Adrenal gland (tissue), 12 donors: ENCODE measurements around the gene UBALD2. TPM values are rescaled to one million over a fixed set of nuclear protein-coding genes. Genes with fewer than 3 reads are reported as not detected.

ENCODE experiments used
- DNase-seq, 7 donors: peaks; one replicate each; pipeline ENCODE4 v3.0.0-alpha.2; 2019 to 2020
- H3K27ac ChIP-seq, 5 donors: fragments of 200-600 bp; sonication (generic) in 4 of 5; 1 replicate in 3 of 5; 2 replicates in 2 of 5; pipeline versions ENCODE4 v1.5.1 to v1.8.0; 2016 to 2020; ENCODE audit warnings: mild to moderate bottlenecking in 1 of 5
- H3K27me3 ChIP-seq: fragments of 200-600 bp; 2 replicates; pipeline ENCODE4 v1.8.0; 2021
- H3K36me3 ChIP-seq, 2 donors: fragments of 200-600 bp; replicated peaks in 1 of 2; 1 replicate in 1 of 2; 2 replicates in 1 of 2; pipeline versions ENCODE4 v1.5.1 to v1.8.0; 2018 to 2022
- H3K4me1 ChIP-seq, 2 donors: fragments of 200-600 bp; replicated peaks in 1 of 2; 1 replicate in 1 of 2; 2 replicates in 1 of 2; pipeline versions ENCODE4 v1.5.1 to v1.8.0; 2018 to 2021
- H3K4me3 ChIP-seq, 4 donors: fragments of 200-600 bp; sonication (generic) in 3 of 4; one replicate each; pipeline ENCODE4 v1.5.1; 2016 to 2018
- H3K9me3 ChIP-seq, 3 donors: fragments of 200-600 bp; sonication (generic) in 1 of 3; replicated peaks in 1 of 3; 1 replicate in 2 of 3; 2 replicates in 1 of 3; pipeline versions ENCODE4 v1.5.1 to v1.8.0; 2016 to 2021
- POLR2A ChIP-seq, 2 donors: fragments of 450-650 bp; IDR thresholded peaks; one replicate each; pipeline ENCODE4 v1.6.1; 2017; ENCODE audit warnings: antibody characterized with exemption in 2 of 2, mild to moderate bottlenecking in 2 of 2, moderate library complexity in 1 of 2
- WGBS, 4 donors: extraction: QIAGEN DNeasy Blood & Tissue Kit in 2 of 4; methylation state at CpG; one replicate each; pipeline versions ENCODE4 v1.1.5 to v1.1.7; 2013 to 2017; 5-methylcytosine and 5-hydroxymethylcytosine counted together
- intact Hi-C, 2 donors: fragments of 100-400 bp; cut with DNase I; formaldehyde crosslinking; loops; one replicate each; pipeline versions ENCODE4 v1.14.1 to v1.15.0; 2022 to 2023
- polyA plus RNA-seq, 3 donors: library from polyadenylated mRNA; stranded (reverse); fragments of 200-250 nt in 2 of 3; fragments of 350-450 nt in 1 of 3; fragmentation: Illumina TruSeq in 1 of 3; extraction: RNeasy Lipid Tissue Mini Kit (QIAGEN cat#74804) in 1 of 3; gene quantifications; one replicate each; pipeline ENCODE4 v1.2.3, GENCODE V29; 2013 to 2014
- total RNA-seq, 9 donors: library from RNA; depleted of rRNA in 4 of 9; stranded (reverse); fragments of >200 nt in 4 of 9; fragments of 120-200 nt in 1 of 9; fragmentation: NEBNext Ultra II Directional in 1 of 9; extraction: Animal tissue kit (Norgen Biotek cat#: 25700) in 1 of 9; gene quantifications; one replicate each; pipeline versions ENCODE4 v1.1.0 to v1.2.4, GENCODE V29; 2013 to 2023
- TF ChIP-seq, protein P1 (sequence below), 6 experiments: fragments of 450-650 bp in 4 of 6; fragments of 200-600 bp in 2 of 6; sonication (generic) in 1 of 6; IDR thresholded peaks; 1 replicate in 5 of 6; 2 replicates in 1 of 6; pipeline versions ENCODE4 v1.5.1 to v1.8.0; 2016 to 2021; ENCODE audit warnings: antibody characterized with exemption in 6 of 6, mild to moderate bottlenecking in 2 of 6, moderate library complexity in 1 of 6
- donor health status: healthy with polysubstance abuse.
- donor health status: Bipolar disorder and iron deficiency.
- donor health status: DM: yes; HTN: yes; CAD: no.
- donor health status: DM: no; HTN: no; CAD: no.
- donor health status: DM: no; HTN: no; CAD: no.
- donor health status: DM: yes; HTN: yes; CAD: no.

Gene UBALD2
- total and polyA plus RNA-seq, 12 donors: 5.2 to 71.2 (median 14.3) TPM

DNA sequence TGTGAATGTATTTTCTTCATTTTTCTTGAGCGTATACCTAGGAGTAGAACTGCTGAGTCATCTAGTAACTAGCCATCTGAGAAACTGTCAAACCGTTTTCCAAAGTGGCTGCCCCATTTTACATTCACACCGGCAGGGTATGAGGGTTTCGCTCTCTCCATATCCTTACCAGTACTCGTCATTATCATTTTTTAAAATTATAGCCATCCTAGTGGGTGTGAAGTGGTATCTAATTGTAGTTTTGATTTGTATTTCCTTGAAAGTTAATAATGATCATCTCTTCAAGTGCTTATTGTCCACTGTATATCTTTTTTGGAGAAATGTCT, 30.8 kb upstream of the UBALD2 start:
- no peak overlapping the region for H3K4me3 ChIP-seq
- H3K27ac ChIP-seq: no peak overlapping the region
- H3K9me3 ChIP-seq: no peaks in the 10 kb centered on the region
- DNase-seq: peak in 1 of 7 donors; percentile 20
- no peak for TF ChIP-seq POLR2A (IDR thresholded peaks at IDR 0.05)
- TF ChIP-seq, protein P1, sequence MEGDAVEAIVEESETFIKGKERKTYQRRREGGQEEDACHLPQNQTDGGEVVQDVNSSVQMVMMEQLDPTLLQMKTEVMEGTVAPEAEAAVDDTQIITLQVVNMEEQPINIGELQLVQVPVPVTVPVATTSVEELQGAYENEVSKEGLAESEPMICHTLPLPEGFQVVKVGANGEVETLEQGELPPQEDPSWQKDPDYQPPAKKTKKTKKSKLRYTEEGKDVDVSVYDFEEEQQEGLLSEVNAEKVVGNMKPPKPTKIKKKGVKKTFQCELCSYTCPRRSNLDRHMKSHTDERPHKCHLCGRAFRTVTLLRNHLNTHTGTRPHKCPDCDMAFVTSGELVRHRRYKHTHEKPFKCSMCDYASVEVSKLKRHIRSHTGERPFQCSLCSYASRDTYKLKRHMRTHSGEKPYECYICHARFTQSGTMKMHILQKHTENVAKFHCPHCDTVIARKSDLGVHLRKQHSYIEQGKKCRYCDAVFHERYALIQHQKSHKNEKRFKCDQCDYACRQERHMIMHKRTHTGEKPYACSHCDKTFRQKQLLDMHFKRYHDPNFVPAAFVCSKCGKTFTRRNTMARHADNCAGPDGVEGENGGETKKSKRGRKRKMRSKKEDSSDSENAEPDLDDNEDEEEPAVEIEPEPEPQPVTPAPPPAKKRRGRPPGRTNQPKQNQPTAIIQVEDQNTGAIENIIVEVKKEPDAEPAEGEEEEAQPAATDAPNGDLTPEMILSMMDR (IDR thresholded peaks at IDR 0.05): no peak
- H3K4me1 ChIP-seq: no peaks in the 10 kb centered on the region
- intact Hi-C loops: no loop called here
- no peaks in the 10 kb centered on the region for H3K27me3 ChIP-seq
- WGBS, 4 donors: 79 to 86% (median 83%) methylated on average over 5 of the region's 5 CpGs
- H3K36me3 ChIP-seq: no peaks in the 10 kb centered on the region

DNA sequence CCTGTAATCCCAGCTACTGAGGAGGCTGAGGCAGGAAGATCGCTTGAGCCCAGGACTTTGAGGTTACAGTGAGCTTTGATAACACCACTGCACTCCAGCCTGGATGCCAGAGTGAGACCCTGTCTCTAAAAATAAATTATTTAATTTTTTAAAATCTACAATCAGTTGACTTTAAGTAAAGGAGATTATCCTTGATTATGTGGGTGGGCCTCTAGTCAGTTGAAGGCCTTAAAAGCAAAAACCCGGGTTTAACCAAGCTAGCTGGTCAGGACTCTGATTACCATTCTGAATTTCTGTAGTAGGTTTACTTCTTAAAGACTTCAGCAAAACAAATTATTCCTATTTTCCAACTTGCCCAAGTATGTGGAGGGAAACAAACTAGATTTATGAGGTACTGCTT, 29.3 kb upstream of the UBALD2 start:
- Histone ChIP-seq H3K27ac (no peak overlapping the region), H3K36me3 (no peaks in the 10 kb centered on the region), H3K27me3 (no peaks in the 10 kb centered on the region), H3K4me1 (peaks cover 6 to 7% of the 10 kb centered on the region in 2 donors), H3K9me3 (no peaks in the 10 kb centered on the region), H3K4me3 (no peak overlapping the region)
- no peak for TF ChIP-seq POLR2A (IDR thresholded peaks at IDR 0.05)
- TF ChIP-seq, protein P1 (IDR thresholded peaks at IDR 0.05): no peak
- intact Hi-C loops: no loop called here
- no peak for DNase-seq
- WGBS, 4 donors: 89 to 100% (median 97%) methylated on average over 2 of the region's 2 CpGs

GRCh38 chr17:76236603-76237002, 28.5 kb upstream of the UBALD2 start:
- no peak overlapping the region for H3K27ac ChIP-seq
- no peak for DNase-seq
- no peaks in the 10 kb centered on the region for H3K9me3 ChIP-seq
- no peak for TF ChIP-seq POLR2A (IDR thresholded peaks at IDR 0.05)
- TF ChIP-seq, protein P1 (IDR thresholded peaks at IDR 0.05): no peak
- no peak overlapping the region for H3K4me3 ChIP-seq
- no peaks in the 10 kb centered on the region for H3K27me3 ChIP-seq
- intact Hi-C loops: no loop called here
- no peaks in the 10 kb centered on the region for H3K36me3 ChIP-seq
- H3K4me1 ChIP-seq: peaks cover 11 to 14% of the 10 kb centered on the region in 2 donors

GRCh38 chr17:76237859-76238313, 27.3 kb upstream of the UBALD2 start:
- DNase-seq: no peak
- Histone ChIP-seq H3K9me3 (no peaks in the 10 kb centered on the region), H3K36me3 (no peaks in the 10 kb centered on the region), H3K27me3 (no peaks in the 10 kb centered on the region), H3K4me1 (peaks cover 11 to 15% of the 10 kb centered on the region in 2 donors), H3K4me3 (no peak overlapping the region), H3K27ac (no peak overlapping the region)
- WGBS, 4 donors: 84 to 88% (median 86%) methylated on average over 7 of the region's 7 CpGs
- intact Hi-C loops: no loop called here
- TF ChIP-seq POLR2A (IDR thresholded peaks at IDR 0.05): no peak
- TF ChIP-seq, protein P1 (IDR thresholded peaks at IDR 0.05): no peak
